ENCODE results near the gene ASB14.

GRCh38 chr3:57331078-57331610, 38.7 kb upstream of the ASB14 start:
- TF ChIP-seq CTCF (IDR thresholded peaks at IDR 0.05; ENCODE audit: low read length) (no peak), EZH2 (optimal IDR thresholded peaks at IDR 0.05; ENCODE audit: low read depth, low read length) (no peak)

Data from MM.1S (cell line).